ENCODE measurements around the gene PPHLN1. TPM values are rescaled to one million over a fixed set of nuclear protein-coding genes. Genes with fewer than 3 reads are reported as not detected.

Gene PPHLN1
- total RNA-seq, 1 experiment from 2014 or later, result 87.6 TPM

DNA sequence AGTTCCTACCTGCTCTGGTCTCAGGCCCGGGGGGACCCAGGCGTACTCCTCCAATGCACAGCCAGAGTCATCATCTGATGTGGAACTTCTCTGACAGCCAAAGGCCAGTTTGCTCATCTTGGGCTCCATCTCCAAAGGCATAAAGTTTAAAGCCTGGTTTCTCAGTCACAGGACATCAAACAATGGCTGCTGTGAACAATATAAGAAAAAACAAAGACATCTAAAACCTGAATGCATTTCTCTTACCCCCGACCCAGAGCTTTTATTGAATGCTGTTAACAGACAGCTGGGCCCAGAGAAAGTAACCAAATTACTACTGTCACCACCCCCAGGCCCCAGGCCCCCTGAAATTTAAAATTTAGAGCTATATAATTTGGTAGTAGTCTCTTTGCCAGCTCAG lies 146.4 kb downstream of the PPHLN1 start:
- Mint-ChIP-seq H3K27me3 (ENCODE audit: insufficient read depth, unreplicated experiment) (no peaks in the 10 kb centered on the region), H3K4me3 (ENCODE audit: unreplicated experiment) (no peak overlapping the region), H3K27ac (ENCODE audit: unreplicated experiment) (no peak overlapping the region), H3K9me3 (ENCODE audit: unreplicated experiment) (no peaks in the 10 kb centered on the region), H3K4me1 (ENCODE audit: low read depth, unreplicated experiment) (peaks cover 20% of the 10 kb centered on the region), H3K36me3 (ENCODE audit: insufficient read depth, unreplicated experiment) (no peaks in the 10 kb centered on the region)
- no peak overlapping the region for H3K4me3 ChIP-seq (ENCODE audit: low read depth, low read length)
- TF ChIP-seq, protein P1, sequence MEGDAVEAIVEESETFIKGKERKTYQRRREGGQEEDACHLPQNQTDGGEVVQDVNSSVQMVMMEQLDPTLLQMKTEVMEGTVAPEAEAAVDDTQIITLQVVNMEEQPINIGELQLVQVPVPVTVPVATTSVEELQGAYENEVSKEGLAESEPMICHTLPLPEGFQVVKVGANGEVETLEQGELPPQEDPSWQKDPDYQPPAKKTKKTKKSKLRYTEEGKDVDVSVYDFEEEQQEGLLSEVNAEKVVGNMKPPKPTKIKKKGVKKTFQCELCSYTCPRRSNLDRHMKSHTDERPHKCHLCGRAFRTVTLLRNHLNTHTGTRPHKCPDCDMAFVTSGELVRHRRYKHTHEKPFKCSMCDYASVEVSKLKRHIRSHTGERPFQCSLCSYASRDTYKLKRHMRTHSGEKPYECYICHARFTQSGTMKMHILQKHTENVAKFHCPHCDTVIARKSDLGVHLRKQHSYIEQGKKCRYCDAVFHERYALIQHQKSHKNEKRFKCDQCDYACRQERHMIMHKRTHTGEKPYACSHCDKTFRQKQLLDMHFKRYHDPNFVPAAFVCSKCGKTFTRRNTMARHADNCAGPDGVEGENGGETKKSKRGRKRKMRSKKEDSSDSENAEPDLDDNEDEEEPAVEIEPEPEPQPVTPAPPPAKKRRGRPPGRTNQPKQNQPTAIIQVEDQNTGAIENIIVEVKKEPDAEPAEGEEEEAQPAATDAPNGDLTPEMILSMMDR (IDR thresholded peaks at IDR 0.05; ENCODE audit: insufficient read depth in 1 of 2, low read depth in 1 of 2, low read length in 1 of 2, severe bottlenecking in 1 of 2, unreplicated experiment in 1 of 2), result no peak
- DNase-seq, result no peak
- H3K9me3 ChIP-seq, result no peaks in the 10 kb centered on the region
- ChIA-PET CTCF (no interaction called here), POLR2A (no interaction called here)
- H3K4me1 ChIP-seq, result peaks cover 7% of the 10 kb centered on the region
- H3K36me3 ChIP-seq (ENCODE audit: control insufficient read depth, insufficient read depth, low read length), result no peaks in the 10 kb centered on the region
- intact Hi-C loops (cut with micrococcal nuclease; ENCODE audit: unreplicated experiment), result no loop called here
- BruUV-seq (replicated peaks), result no TSS peak
- H3K27me3 ChIP-seq (replicated peaks; ENCODE audit: control insufficient read depth, insufficient read depth, low read length), result no peaks in the 10 kb centered on the region

DNA sequence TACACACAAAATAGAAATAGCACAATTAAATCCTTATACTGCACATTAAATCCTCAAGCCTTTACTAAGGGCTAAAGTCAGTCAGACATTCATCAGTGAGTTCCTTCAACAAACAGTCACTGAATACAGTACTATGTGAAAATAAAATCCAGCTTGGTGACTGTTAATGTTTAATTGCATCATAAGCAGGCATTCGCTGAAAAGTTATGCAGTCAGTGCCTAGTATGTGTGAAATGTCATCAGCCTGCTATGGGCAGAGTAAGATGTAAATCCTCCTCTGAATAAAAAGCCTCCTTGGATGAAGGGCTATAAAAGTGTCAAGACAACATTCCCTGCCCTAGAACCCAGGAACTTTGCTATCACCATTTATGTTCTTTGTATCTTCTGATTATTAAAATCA lies 147.2 kb downstream of the PPHLN1 start:
- Histone ChIP-seq H3K9me3 (no peaks in the 10 kb centered on the region), H3K27me3 (replicated peaks; ENCODE audit: control insufficient read depth, insufficient read depth, low read length) (no peaks in the 10 kb centered on the region), H3K36me3 (ENCODE audit: control insufficient read depth, insufficient read depth, low read length) (no peaks in the 10 kb centered on the region), H3K4me1 (peaks cover 7% of the 10 kb centered on the region), H3K4me3 (ENCODE audit: low read depth, low read length) (no peak overlapping the region)
- no peaks in the 10 kb centered on the region for H3K27me3 Mint-ChIP-seq (ENCODE audit: insufficient read depth, unreplicated experiment)
- H3K4me3 Mint-ChIP-seq (ENCODE audit: unreplicated experiment), result no peak overlapping the region
- ChIA-PET CTCF (no interaction called here), POLR2A (no interaction called here)
- H3K4me1 Mint-ChIP-seq (ENCODE audit: low read depth, unreplicated experiment), result peaks cover 20% of the 10 kb centered on the region
- H3K36me3 Mint-ChIP-seq (ENCODE audit: insufficient read depth, unreplicated experiment), result no peaks in the 10 kb centered on the region
- intact Hi-C loops (cut with micrococcal nuclease; ENCODE audit: unreplicated experiment), result no loop called here
- TF ChIP-seq, protein P1 (IDR thresholded peaks at IDR 0.05; ENCODE audit: insufficient read depth in 1 of 2, low read depth in 1 of 2, low read length in 1 of 2, severe bottlenecking in 1 of 2, unreplicated experiment in 1 of 2), result no peak
- BruUV-seq (replicated peaks), result no TSS peak
- H3K9me3 Mint-ChIP-seq (ENCODE audit: unreplicated experiment), result no peaks in the 10 kb centered on the region
- no peak overlapping the region for H3K27ac Mint-ChIP-seq (ENCODE audit: unreplicated experiment)
- no peak for DNase-seq

DNA sequence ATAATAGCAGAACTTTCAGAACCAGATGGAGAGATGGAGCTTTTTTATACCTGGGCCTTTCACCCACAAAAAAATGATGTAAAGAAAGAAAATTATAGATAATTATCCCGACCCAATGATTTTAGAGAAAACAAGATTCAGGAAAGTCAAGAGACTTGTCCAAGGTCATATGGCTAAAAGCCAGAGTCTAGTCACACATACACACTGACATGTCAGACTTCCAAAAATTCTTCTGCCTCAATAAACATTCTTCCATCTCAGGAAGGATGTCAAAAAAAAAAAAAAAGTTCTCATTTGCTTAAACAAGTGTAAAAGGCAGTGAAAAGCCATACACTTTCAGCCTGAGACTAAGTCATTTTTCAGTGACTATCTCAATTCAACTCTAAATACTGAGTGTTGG lies 147.6 kb downstream of the PPHLN1 start:
- Histone ChIP-seq H3K9me3 (no peaks in the 10 kb centered on the region), H3K36me3 (ENCODE audit: control insufficient read depth, insufficient read depth, low read length) (no peaks in the 10 kb centered on the region), H3K4me3 (ENCODE audit: low read depth, low read length) (no peak overlapping the region), H3K27me3 (replicated peaks; ENCODE audit: control insufficient read depth, insufficient read depth, low read length) (no peaks in the 10 kb centered on the region), H3K4me1 (peaks cover 7% of the 10 kb centered on the region)
- H3K9me3 Mint-ChIP-seq (ENCODE audit: unreplicated experiment), result no peaks in the 10 kb centered on the region
- no peak overlapping the region for H3K27ac Mint-ChIP-seq (ENCODE audit: unreplicated experiment)
- ChIA-PET POLR2A (no interaction called here), CTCF (no interaction called here)
- H3K36me3 Mint-ChIP-seq (ENCODE audit: insufficient read depth, unreplicated experiment), result no peaks in the 10 kb centered on the region
- H3K27me3 Mint-ChIP-seq (ENCODE audit: insufficient read depth, unreplicated experiment), result no peaks in the 10 kb centered on the region
- BruUV-seq (replicated peaks), result no TSS peak
- TF ChIP-seq, protein P1 (IDR thresholded peaks at IDR 0.05; ENCODE audit: insufficient read depth in 1 of 2, low read depth in 1 of 2, low read length in 1 of 2, severe bottlenecking in 1 of 2, unreplicated experiment in 1 of 2), result no peak
- intact Hi-C loops (cut with micrococcal nuclease; ENCODE audit: unreplicated experiment), result no loop called here
- no peak overlapping the region for H3K4me3 Mint-ChIP-seq (ENCODE audit: unreplicated experiment)
- peaks cover 20% of the 10 kb centered on the region for H3K4me1 Mint-ChIP-seq (ENCODE audit: low read depth, unreplicated experiment)
- no peak for DNase-seq
